K562 (cell line): ENCODE measurements around the gene ANO1. TPM values are rescaled to one million over a fixed set of nuclear protein-coding genes. Genes with fewer than 3 reads are reported as not detected.

Experiments used
- ATAC-seq: fragments of 200-7000 bp; cut with Tn5 transposase; 3 replicates; pipeline ENCODE4 v1.9.1; 2020; ENCODE audit warnings: moderate library complexity
- BruUV-seq: library from RNA; stranded (reverse); fragments of 400-500 nt; replicated peaks from 2 replicates; lab custom pipeline; 2021; lab: Mats Ljungman, UMichigan
- CTCF ChIA-PET: fragments of 300-600 bp; formaldehyde crosslinking; extraction: SDS; loops from one replicate; lab custom pipeline; 2021; ENCODE audit warnings: low intra/inter-chr PET ratio; lab: Yijun Ruan, JAX
- POLR2A ChIA-PET: fragments of 300-600, 350-650 bp; sonication (Branson Sonifier 250); formaldehyde crosslinking; extraction: SDS; loops from one replicate; lab custom pipeline; 2021; ENCODE audit warnings: antibody characterized with exemption, inconsistent platforms; lab: Yijun Ruan, JAX
- DNase-seq, 4 experiments: peaks; one replicate each; pipeline versions ENCODE4 v3.0.0 to v3.0.0-alpha.2; 2011 to 2018; ENCODE audit warnings: low spot score in 3 of 4, mixed read lengths in 3 of 4; ENCODE audit errors: extremely low read depth in 1 of 4
- FAIRE-seq: peaks from 2 replicates; lab custom pipeline; 2011; peaks lifted over from hg19 to GRCh38; lab: Jason Lieb, UNC
- H2AFZ ChIP-seq: 2 replicates; pipeline ENCODE4 v1.6.0; 2011; ENCODE audit warnings: low read depth, low read length, control low read depth, inconsistent platforms
- H3K27ac ChIP-seq: fragments of 200-600 bp; 3 replicates; pipeline ENCODE4 v1.8.0; 2011; ENCODE audit warnings: low read depth, mild to moderate bottlenecking, control low read depth, inconsistent platforms, low read length, moderate library complexity, mixed read lengths; ENCODE audit errors: extremely low read depth
- H3K27me3 ChIP-seq, 2 experiments: fragments of 300-600 bp in 1 of 2; 2 replicates in 1 of 2; 3 replicates in 1 of 2; pipeline versions ENCODE4 v1.6.0 to v1.8.0; 2011; ENCODE audit warnings: inconsistent platforms in 2 of 2, low read length in 2 of 2, mild to moderate bottlenecking in 1 of 2, mixed read lengths in 1 of 2, moderate library complexity in 1 of 2; ENCODE audit not compliant: control insufficient read depth in 2 of 2, insufficient read depth in 2 of 2
- H3K36me3 ChIP-seq: fragments of 300-600 bp; 3 replicates; pipeline ENCODE4 v1.8.0; 2011; ENCODE audit warnings: mild to moderate bottlenecking, low read length, inconsistent platforms; ENCODE audit not compliant: control insufficient read depth, insufficient read depth
- H3K4me1 ChIP-seq, 2 experiments: fragments of 200-600 bp in 1 of 2; replicated peaks in 1 of 2; 2 replicates in 1 of 2; 3 replicates in 1 of 2; pipeline versions ENCODE4 v1.5.1 to v1.8.0; 2011; ENCODE audit warnings: inconsistent platforms in 2 of 2, low read length in 2 of 2, mild to moderate bottlenecking in 1 of 2, mixed read lengths in 1 of 2, moderate library complexity in 1 of 2; ENCODE audit not compliant: control insufficient read depth in 2 of 2, insufficient read depth in 2 of 2
- H3K4me2 ChIP-seq: 2 replicates; pipeline ENCODE4 v1.6.1; 2011; ENCODE audit warnings: low read length, control low read depth, inconsistent platforms, mixed read lengths; ENCODE audit not compliant: insufficient read depth
- H3K4me3 ChIP-seq: fragments of 200-600 bp; sonication (generic), shearing (Covaris generic); 2 replicates; pipeline ENCODE4 v1.5.1; 2016; ENCODE audit warnings: control low read depth, inconsistent platforms
- H3K79me2 ChIP-seq: fragments of 200-600 bp; 3 replicates; pipeline ENCODE4 v1.8.0; 2011; ENCODE audit warnings: low read length, inconsistent platforms; ENCODE audit not compliant: control insufficient read depth, insufficient read depth
- H3K9ac ChIP-seq, 2 experiments: 2 replicates each; pipeline versions ENCODE4 v1.6.0 to v1.6.1; 2011; ENCODE audit warnings: low read depth in 2 of 2, low read length in 2 of 2, control low read depth in 1 of 2, inconsistent platforms in 1 of 2, mild to moderate bottlenecking in 1 of 2, mixed read lengths in 1 of 2; ENCODE audit not compliant: insufficient read depth in 1 of 2
- H3K9me1 ChIP-seq: one replicate; pipeline ENCODE4 v1.6.0; 2011; ENCODE audit warnings: inconsistent platforms, mild to moderate bottlenecking, low read length, moderate library complexity; ENCODE audit not compliant: control insufficient read depth, insufficient read depth
- H3K9me3 ChIP-seq: replicated peaks from 2 replicates; pipeline ENCODE4 v1.5.1; 2011; ENCODE audit warnings: low read depth, low read length, inconsistent platforms; ENCODE audit not compliant: control insufficient read depth, insufficient read depth
- H4K20me1 ChIP-seq: replicated peaks from 2 replicates; pipeline ENCODE4 v1.6.1; 2011; ENCODE audit warnings: low read length, inconsistent platforms, mixed read lengths; ENCODE audit not compliant: control insufficient read depth, insufficient read depth
- ADNP ChIP-seq: fragments of 200-800 bp; sonication (Bioruptor generic); IDR thresholded peaks from 2 replicates; pipeline ENCODE4 v1.6.1; 2016; ENCODE audit warnings: missing genetic modification characterization, missing compliant biosample characterization
- ARID1B ChIP-seq: fragments of 450-650 bp; IDR thresholded peaks from 2 replicates; pipeline ENCODE4 v1.6.1; 2016; ENCODE audit warnings: antibody characterized with exemption, mild to moderate bottlenecking, inconsistent platforms
- BCOR ChIP-seq: fragments of 450-650 bp; IDR thresholded peaks from 2 replicates; pipeline ENCODE4 v1.6.1; 2016
- BMI1 ChIP-seq: fragments of 150-350 bp; IDR thresholded peaks from 2 replicates; pipeline ENCODE4 v1.6.1; 2014; ENCODE audit warnings: low read length
- CBX3 ChIP-seq, 2 experiments: IDR thresholded peaks; 1 replicate in 1 of 2; 2 replicates in 1 of 2; pipeline ENCODE4 v1.6.1; 2012; ENCODE audit warnings: inconsistent platforms in 2 of 2, low read length in 2 of 2, borderline replicate concordance in 1 of 2, control low read depth in 1 of 2
- HMG20A ChIP-seq: fragments of 450-650 bp; formaldehyde crosslinking; conservative IDR thresholded peaks from 2 replicates; pipeline ENCODE4 v1.4.0; 2020; ENCODE audit warnings: mild to moderate bottlenecking, mixed read lengths
- KDM1A ChIP-seq, 2 experiments: fragments of 450-650 bp; IDR thresholded peaks; 2 replicates each; pipeline ENCODE4 v1.6.1; 2016; ENCODE audit warnings: mild to moderate bottlenecking in 2 of 2
- L3MBTL2 ChIP-seq: fragments of 450-650 bp; IDR thresholded peaks from 2 replicates; pipeline ENCODE4 v1.6.1; 2016; ENCODE audit warnings: mild to moderate bottlenecking, moderate library complexity
- RBM25 ChIP-seq: fragments of 200-400 bp; formaldehyde crosslinking; IDR thresholded peaks from 2 replicates; pipeline ENCODE4 v1.6.1; 2018; ENCODE audit warnings: low read length, low read depth, moderate library complexity; ENCODE audit not compliant: severe bottlenecking
- RCOR1 ChIP-seq, 2 experiments: IDR thresholded peaks; 2 replicates each; pipeline ENCODE4 v1.6.1; 2012; ENCODE audit warnings: low read depth in 2 of 2, low read length in 2 of 2, borderline replicate concordance in 1 of 2, improper control_type of control experiment in 1 of 2
- SMARCB1 ChIP-seq: IDR thresholded peaks from 2 replicates; pipeline ENCODE4 v1.6.1; 2011; ENCODE audit warnings: improper control_type of control experiment, low read depth; ENCODE audit not compliant: insufficient read length
- SRSF9 ChIP-seq: fragments of 200-400 bp; formaldehyde crosslinking; IDR thresholded peaks from 2 replicates; pipeline ENCODE4 v1.6.1; 2017; ENCODE audit warnings: low read depth, low read length, borderline replicate concordance
- STAT5B ChIP-seq: fragments of 250-450 bp; sonication (Bioruptor Pico); IDR thresholded peaks from 2 replicates; pipeline ENCODE4 v1.8.0; 2021; ENCODE audit warnings: mild to moderate bottlenecking, inconsistent platforms
- YBX1 ChIP-seq: fragments of 450-650 bp; IDR thresholded peaks from 2 replicates; pipeline ENCODE4 v1.7.1; 2016; ENCODE audit warnings: mild to moderate bottlenecking
- ZNF184 ChIP-seq: sonication (generic); formaldehyde crosslinking; IDR thresholded peaks from 2 replicates; pipeline ENCODE4 v1.5.0; 2020; ENCODE audit warnings: missing genetic modification reagents
- ZNF232 ChIP-seq: sonication (generic); formaldehyde crosslinking; IDR thresholded peaks from 2 replicates; pipeline ENCODE4 v1.8.0; 2022; ENCODE audit warnings: mild to moderate bottlenecking, missing genetic modification reagents
- ZNF253 ChIP-seq: fragments of 250-450 bp; sonication (Bioruptor Pico); conservative IDR thresholded peaks from 2 replicates; pipeline ENCODE4 v1.6.1; 2021; ENCODE audit warnings: mild to moderate bottlenecking
- ZZZ3 ChIP-seq: fragments of 450-650 bp; IDR thresholded peaks from 2 replicates; pipeline ENCODE4 v1.6.1; 2016; ENCODE audit warnings: antibody characterized with exemption, mild to moderate bottlenecking, moderate library complexity
- WGBS: fragments of 100-300 bp; shearing (Covaris generic); methylation state at CpG from one replicate; pipeline ENCODE4 v1.1.6; 2016; ENCODE audit warnings: low coverage, mixed read lengths; ENCODE audit not compliant: insufficient coverage; ENCODE audit errors: missing lambda C conversion rate; 5-methylcytosine and 5-hydroxymethylcytosine counted together
- in situ Hi-C: fragments of 300-500 bp; cut with MboI; formaldehyde crosslinking; loops from 4 replicates; pipeline ENCODE4 v1.15.0; 2018; ENCODE audit warnings: inconsistent platforms, mixed read lengths
- intact Hi-C: fragments of 100-400 bp; cut with micrococcal nuclease; formaldehyde crosslinking; loops from 2 replicates; pipeline ENCODE4 v1.14.2; 2022
- polyA plus RNA-seq, 8 experiments: library from polyadenylated mRNA; depleted of rRNA in 4 of 8; stranded (reverse) in 5 of 8; unstranded in 3 of 8; fragments of >200 nt; fragmentation: Nextera tagmentation in 2 of 8; fragmentation: Illumina TruSeq in 1 of 8; extraction: Ambion mirVana in 2 of 8; extraction: Trizol in 1 of 8; gene quantifications; 2 replicates each; pipeline versions ENCODE4 v1.2.1 to v1.2.3, GENCODE V29; 2011 to 2014; ENCODE audit warnings: inconsistent platforms in 1 of 8, missing spikeins in 1 of 8
- total RNA-seq, 7 experiments: library from RNA; depleted of rRNA in 6 of 7; stranded (reverse); fragments of >200 nt in 6 of 7; fragmentation: Illumina TruSeq in 2 of 7; extraction: Trizol in 2 of 7; gene quantifications; 2 replicates each; pipeline versions ENCODE4 v1.2.1 to v1.2.3, GENCODE V29; 2011 to 2021; ENCODE audit warnings: low replicate concordance in 1 of 7
- TF ChIP-seq, protein P1 (sequence below): IDR thresholded peaks from 2 replicates; pipeline ENCODE4 v1.6.1; 2011; ENCODE audit warnings: borderline replicate concordance, low read depth, mild to moderate bottlenecking, moderate library complexity, low read length; ENCODE audit not compliant: insufficient read depth, poor library complexity, severe bottlenecking
- TF ChIP-seq, protein P2 (sequence below): IDR thresholded peaks from 3 replicates; pipeline ENCODE4 v1.6.1; 2011; ENCODE audit warnings: borderline replicate concordance, mild to moderate bottlenecking, moderate library complexity; ENCODE audit not compliant: insufficient read length; ENCODE audit errors: extremely low read depth

Gene ANO1
- total and polyA plus RNA-seq, 9 of the 15 experiments (the other 6 are each of a cell fraction or from before 2014, with no cell fraction given), result not detected

DNA sequence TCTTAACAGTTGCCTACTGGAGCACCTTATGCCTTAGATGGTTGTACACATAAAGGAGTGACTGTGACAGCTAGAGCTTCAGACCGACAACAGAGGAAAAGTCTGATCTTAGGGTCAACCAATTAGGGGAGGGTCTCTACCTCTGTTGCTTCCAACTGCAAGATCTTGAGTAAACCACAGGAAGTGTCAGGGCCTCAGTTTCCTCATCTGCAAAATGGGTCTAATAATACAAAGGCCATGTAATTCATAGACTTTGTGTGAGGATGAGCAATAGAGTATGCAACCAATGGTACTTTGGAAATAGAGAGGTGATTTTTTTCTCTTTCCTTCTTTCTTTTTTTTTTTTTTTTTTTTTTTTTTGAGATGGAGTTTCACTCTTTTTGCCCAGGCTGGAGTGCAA is 16.4 kb upstream of the ANO1 start:
- no peak overlapping the region for H3K4me3 ChIP-seq
- no peak overlapping the region for H3K27ac ChIP-seq
- H4K20me1 ChIP-seq, result no peaks in the 10 kb centered on the region
- H3K36me3 ChIP-seq, result no peaks in the 10 kb centered on the region
- no peak for FAIRE-seq
- peaks cover 6 to 53% of the 10 kb centered on the region in 2 experiments for H3K27me3 ChIP-seq
- ATAC-seq, result no peak
- H3K9me3 ChIP-seq, result no peaks in the 10 kb centered on the region
- no peak overlapping the region for H2AFZ ChIP-seq
- no peak for DNase-seq
- peaks cover 5% of the 10 kb centered on the region for H3K9me1 ChIP-seq
- no peaks in the 10 kb centered on the region for H3K4me1 ChIP-seq
- H3K4me2 ChIP-seq, result no peak overlapping the region
- H3K79me2 ChIP-seq, result no peaks in the 10 kb centered on the region
- intact Hi-C loops (no loop called here), in situ Hi-C loops (no loop called here)
- no TSS peak for BruUV-seq
- H3K9ac ChIP-seq, result no peak overlapping the region
- CTCF ChIA-PET, result no interaction called here
- WGBS, result 13% methylated on average over 1 of the region's 1 CpG
- POLR2A ChIA-PET, result no interaction called here
- TF ChIP-seq ARID1B, result no peak
- TF ChIP-seq L3MBTL2, result no peak
- TF ChIP-seq, protein P1, sequence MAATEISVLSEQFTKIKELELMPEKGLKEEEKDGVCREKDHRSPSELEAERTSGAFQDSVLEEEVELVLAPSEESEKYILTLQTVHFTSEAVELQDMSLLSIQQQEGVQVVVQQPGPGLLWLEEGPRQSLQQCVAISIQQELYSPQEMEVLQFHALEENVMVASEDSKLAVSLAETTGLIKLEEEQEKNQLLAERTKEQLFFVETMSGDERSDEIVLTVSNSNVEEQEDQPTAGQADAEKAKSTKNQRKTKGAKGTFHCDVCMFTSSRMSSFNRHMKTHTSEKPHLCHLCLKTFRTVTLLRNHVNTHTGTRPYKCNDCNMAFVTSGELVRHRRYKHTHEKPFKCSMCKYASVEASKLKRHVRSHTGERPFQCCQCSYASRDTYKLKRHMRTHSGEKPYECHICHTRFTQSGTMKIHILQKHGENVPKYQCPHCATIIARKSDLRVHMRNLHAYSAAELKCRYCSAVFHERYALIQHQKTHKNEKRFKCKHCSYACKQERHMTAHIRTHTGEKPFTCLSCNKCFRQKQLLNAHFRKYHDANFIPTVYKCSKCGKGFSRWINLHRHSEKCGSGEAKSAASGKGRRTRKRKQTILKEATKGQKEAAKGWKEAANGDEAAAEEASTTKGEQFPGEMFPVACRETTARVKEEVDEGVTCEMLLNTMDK, result no peak
- TF ChIP-seq, protein P2, sequence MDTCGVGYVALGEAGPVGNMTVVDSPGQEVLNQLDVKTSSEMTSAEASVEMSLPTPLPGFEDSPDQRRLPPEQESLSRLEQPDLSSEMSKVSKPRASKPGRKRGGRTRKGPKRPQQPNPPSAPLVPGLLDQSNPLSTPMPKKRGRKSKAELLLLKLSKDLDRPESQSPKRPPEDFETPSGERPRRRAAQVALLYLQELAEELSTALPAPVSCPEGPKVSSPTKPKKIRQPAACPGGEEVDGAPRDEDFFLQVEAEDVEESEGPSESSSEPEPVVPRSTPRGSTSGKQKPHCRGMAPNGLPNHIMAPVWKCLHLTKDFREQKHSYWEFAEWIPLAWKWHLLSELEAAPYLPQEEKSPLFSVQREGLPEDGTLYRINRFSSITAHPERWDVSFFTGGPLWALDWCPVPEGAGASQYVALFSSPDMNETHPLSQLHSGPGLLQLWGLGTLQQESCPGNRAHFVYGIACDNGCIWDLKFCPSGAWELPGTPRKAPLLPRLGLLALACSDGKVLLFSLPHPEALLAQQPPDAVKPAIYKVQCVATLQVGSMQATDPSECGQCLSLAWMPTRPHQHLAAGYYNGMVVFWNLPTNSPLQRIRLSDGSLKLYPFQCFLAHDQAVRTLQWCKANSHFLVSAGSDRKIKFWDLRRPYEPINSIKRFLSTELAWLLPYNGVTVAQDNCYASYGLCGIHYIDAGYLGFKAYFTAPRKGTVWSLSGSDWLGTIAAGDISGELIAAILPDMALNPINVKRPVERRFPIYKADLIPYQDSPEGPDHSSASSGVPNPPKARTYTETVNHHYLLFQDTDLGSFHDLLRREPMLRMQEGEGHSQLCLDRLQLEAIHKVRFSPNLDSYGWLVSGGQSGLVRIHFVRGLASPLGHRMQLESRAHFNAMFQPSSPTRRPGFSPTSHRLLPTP, result no peak
- no peak for TF ChIP-seq ZNF232 (CRISPR knock-in tag)
- no peak for TF ChIP-seq HMG20A (CRISPR knock-in tag)
- no peak for TF ChIP-seq ZZZ3
- TF ChIP-seq SMARCB1, result no peak
- TF ChIP-seq ADNP, result peak; percentile 68; the same call in 1 of the 2 replicates
- no peak for TF ChIP-seq ZNF184 (CRISPR knock-in tag)
- TF ChIP-seq SRSF9, result no peak
- TF ChIP-seq RCOR1 (IDR thresholded peaks at IDR 0.05; ENCODE audit: borderline replicate concordance in 1 of 2, low read depth in 2 of 2, low read length in 2 of 2), result peak in 1 of 2 experiments; percentile 25; a peak in 1 of 4 replicates
- no peak for TF ChIP-seq BMI1
- no peak for TF ChIP-seq YBX1
- TF ChIP-seq CBX3 (IDR thresholded peaks at IDR 0.05; ENCODE audit: borderline replicate concordance in 1 of 2, low read length in 2 of 2), result no peak
- TF ChIP-seq STAT5B (CRISPR knock-in tag), result no peak
- TF ChIP-seq RBM25, result peak; percentile 85
- peak; percentile 12 to 29; a peak in 1 of 4 replicates for TF ChIP-seq KDM1A (IDR thresholded peaks at IDR 0.05)
- TF ChIP-seq BCOR, result peak; percentile 74; the same call in 1 of the 2 replicates
- no peak for TF ChIP-seq ZNF253
